ENCODE measurements around the gene ISG15.

Gene ISG15

DNA sequence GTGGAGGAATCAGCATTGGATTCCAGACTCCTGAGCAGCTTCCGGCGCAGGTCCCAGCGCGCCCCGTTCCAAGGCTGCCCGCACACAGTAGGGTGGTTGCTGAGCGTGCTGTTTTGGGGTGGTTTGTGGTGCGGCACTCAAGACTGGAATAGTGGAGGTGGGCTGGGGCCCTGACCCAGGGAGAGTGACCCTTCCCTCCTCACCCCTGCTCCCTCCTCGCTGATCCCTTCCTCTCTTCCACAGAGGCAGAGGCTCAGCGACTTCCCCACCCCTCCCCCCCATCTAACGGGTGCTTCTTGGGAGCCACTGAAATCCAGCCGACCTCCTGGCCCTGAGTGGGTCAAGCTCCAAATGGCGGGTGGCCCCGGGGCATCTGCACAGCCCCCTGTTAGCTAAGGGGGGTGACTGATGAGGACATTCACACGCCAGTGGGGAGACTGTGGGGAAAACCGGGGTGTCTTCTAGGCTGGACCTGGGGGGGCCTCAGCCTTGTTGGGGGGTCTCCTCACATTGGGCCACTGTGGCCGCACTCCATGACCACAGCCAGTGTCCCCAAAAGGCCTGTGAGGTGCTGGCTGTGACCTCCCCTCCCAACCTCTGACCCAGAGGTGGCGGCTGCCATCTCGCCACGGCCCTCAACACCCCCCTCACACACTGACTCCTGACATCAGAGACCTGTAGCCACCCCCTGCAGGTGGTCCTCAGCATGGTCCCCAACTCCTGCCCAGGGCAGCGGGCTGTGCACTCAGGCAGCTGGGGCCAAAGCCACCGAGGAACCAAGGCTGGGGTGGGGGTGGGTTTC lies 9.5 kb upstream of the ISG15 start:
- Histone ChIP-seq H2AFZ (ENCODE audit: low read length) (no peak overlapping the region), H3K9me2 (replicated peaks; ENCODE audit: low read depth, low read length) (no peaks in the 10 kb centered on the region), H3K36me3 (ENCODE audit: insufficient read depth, low read length) (no peaks in the 10 kb centered on the region), H3K4me2 (ENCODE audit: low read depth, low read length, poor library complexity, severe bottlenecking) (peak overlapping the region; percentile 86), H3K27me3 (ENCODE audit: insufficient read depth, low read length, poor library complexity, severe bottlenecking) (no peaks in the 10 kb centered on the region), H3K4me1 (ENCODE audit: insufficient read depth, low read length, poor library complexity, severe bottlenecking) (peaks cover 52% of the 10 kb centered on the region), H3K9me3 (ENCODE audit: insufficient read depth, low read depth, low read length) (no peaks in the 10 kb centered on the region), H3K9ac (ENCODE audit: low read depth, low read length, poor library complexity, severe bottlenecking) (peak overlapping the region; percentile 66), H3K79me2 (ENCODE audit: insufficient read depth, low read length) (peaks cover 19% of the 10 kb centered on the region; the same call in 1 of the 2 replicates), H4K20me1 (ENCODE audit: insufficient read depth, low read length, poor library complexity, severe bottlenecking) (no peaks in the 10 kb centered on the region), H3F3A (ENCODE audit: low read depth) (no peaks in the 10 kb centered on the region), H3K4me3 (ENCODE audit: low read length, poor library complexity, severe bottlenecking) (peak overlapping the region; percentile 62)
- TF ChIP-seq, protein P1, sequence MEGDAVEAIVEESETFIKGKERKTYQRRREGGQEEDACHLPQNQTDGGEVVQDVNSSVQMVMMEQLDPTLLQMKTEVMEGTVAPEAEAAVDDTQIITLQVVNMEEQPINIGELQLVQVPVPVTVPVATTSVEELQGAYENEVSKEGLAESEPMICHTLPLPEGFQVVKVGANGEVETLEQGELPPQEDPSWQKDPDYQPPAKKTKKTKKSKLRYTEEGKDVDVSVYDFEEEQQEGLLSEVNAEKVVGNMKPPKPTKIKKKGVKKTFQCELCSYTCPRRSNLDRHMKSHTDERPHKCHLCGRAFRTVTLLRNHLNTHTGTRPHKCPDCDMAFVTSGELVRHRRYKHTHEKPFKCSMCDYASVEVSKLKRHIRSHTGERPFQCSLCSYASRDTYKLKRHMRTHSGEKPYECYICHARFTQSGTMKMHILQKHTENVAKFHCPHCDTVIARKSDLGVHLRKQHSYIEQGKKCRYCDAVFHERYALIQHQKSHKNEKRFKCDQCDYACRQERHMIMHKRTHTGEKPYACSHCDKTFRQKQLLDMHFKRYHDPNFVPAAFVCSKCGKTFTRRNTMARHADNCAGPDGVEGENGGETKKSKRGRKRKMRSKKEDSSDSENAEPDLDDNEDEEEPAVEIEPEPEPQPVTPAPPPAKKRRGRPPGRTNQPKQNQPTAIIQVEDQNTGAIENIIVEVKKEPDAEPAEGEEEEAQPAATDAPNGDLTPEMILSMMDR (conservative IDR thresholded peaks at IDR 0.05; ENCODE audit: low read length) = no peak
- no peak for TF ChIP-seq EZH2phosphoT487 (IDR thresholded peaks at IDR 0.05; ENCODE audit: borderline replicate concordance)

GRCh38 chr1:1004420-1004779 lies 8.9 kb upstream of the ISG15 start:
- H3K4me3 ChIP-seq (ENCODE audit: low read length, poor library complexity, severe bottlenecking) = peak overlapping the region; percentile 62
- H3K36me3 ChIP-seq (ENCODE audit: insufficient read depth, low read length) = no peaks in the 10 kb centered on the region
- H3K9ac ChIP-seq (ENCODE audit: low read depth, low read length, poor library complexity, severe bottlenecking) = peak overlapping the region; percentile 66
- H4K20me1 ChIP-seq (ENCODE audit: insufficient read depth, low read length, poor library complexity, severe bottlenecking) = no peaks in the 10 kb centered on the region
- no peaks in the 10 kb centered on the region for H3F3A ChIP-seq (ENCODE audit: low read depth)
- H3K9me3 ChIP-seq (ENCODE audit: insufficient read depth, low read depth, low read length) = no peaks in the 10 kb centered on the region
- H3K4me1 ChIP-seq (ENCODE audit: insufficient read depth, low read length, poor library complexity, severe bottlenecking) = peaks cover 52% of the 10 kb centered on the region
- no peak overlapping the region for H2AFZ ChIP-seq (ENCODE audit: low read length)
- peaks cover 19% of the 10 kb centered on the region; the same call in 1 of the 2 replicates for H3K79me2 ChIP-seq (ENCODE audit: insufficient read depth, low read length)
- TF ChIP-seq, protein P1 (conservative IDR thresholded peaks at IDR 0.05; ENCODE audit: low read length) = no peak
- no peak for TF ChIP-seq EZH2phosphoT487 (IDR thresholded peaks at IDR 0.05; ENCODE audit: borderline replicate concordance)
- H3K9me2 ChIP-seq (replicated peaks; ENCODE audit: low read depth, low read length) = no peaks in the 10 kb centered on the region
- H3K4me2 ChIP-seq (ENCODE audit: low read depth, low read length, poor library complexity, severe bottlenecking) = peak overlapping the region; percentile 86
- H3K27me3 ChIP-seq (ENCODE audit: insufficient read depth, low read length, poor library complexity, severe bottlenecking) = no peaks in the 10 kb centered on the region

DNA sequence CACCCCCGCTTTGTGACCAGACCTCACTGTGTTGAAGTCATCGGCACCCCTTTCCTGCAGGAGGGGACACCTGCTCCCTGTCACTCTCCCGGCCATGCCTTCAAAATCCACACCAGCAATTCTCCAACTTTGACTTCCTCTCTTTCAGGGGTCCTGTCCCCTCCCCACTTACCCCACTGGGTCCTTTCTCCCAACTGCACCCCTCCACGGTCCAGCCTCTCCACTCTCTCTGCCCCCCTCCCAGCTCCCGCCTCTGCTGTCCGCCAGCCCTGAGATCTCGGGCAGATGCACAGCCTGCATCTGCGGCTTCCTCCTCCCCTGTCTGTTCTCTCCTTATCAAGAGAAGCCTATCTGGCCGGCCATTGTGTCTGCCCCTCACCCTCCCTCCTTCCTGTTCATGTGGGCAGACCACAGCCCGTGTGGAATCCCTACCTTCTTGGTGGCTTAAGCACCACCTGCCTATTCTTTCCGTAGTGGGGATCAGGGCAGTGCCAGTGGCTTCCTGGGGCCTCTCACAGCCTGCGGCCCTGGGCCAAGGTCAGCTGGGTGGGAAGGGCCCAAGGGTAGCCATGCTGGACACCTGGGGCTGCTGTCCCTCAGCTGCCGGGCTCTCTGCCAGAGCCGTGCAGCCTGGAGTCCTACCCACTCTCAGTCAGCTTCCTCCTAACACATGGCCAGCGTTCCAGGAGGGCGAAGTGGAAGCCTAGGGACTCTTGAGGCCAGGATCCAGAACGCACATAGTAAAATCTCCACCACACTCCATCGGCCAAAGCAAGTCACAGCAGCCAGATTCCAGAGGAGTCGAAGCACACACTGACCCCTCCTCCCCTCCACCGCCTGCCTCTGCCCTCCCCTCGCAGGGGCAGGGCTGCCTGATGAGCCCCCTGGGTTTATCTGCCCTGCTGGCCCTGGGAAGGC lies 8.3 kb upstream of the ISG15 start:
- Histone ChIP-seq H4K20me1 (ENCODE audit: insufficient read depth, low read length, poor library complexity, severe bottlenecking) (no peaks in the 10 kb centered on the region), H3K9me2 (replicated peaks; ENCODE audit: low read depth, low read length) (no peaks in the 10 kb centered on the region), H3K4me2 (ENCODE audit: low read depth, low read length, poor library complexity, severe bottlenecking) (peak overlapping the region; percentile 86), H3K27me3 (ENCODE audit: insufficient read depth, low read length, poor library complexity, severe bottlenecking) (no peaks in the 10 kb centered on the region), H3K4me3 (ENCODE audit: low read length, poor library complexity, severe bottlenecking) (peak overlapping the region; percentile 62), H3K36me3 (ENCODE audit: insufficient read depth, low read length) (no peaks in the 10 kb centered on the region), H2AFZ (ENCODE audit: low read length) (peak overlapping the region; percentile 3; the same call in 1 of the 2 replicates), H3F3A (ENCODE audit: low read depth) (no peaks in the 10 kb centered on the region), H3K79me2 (ENCODE audit: insufficient read depth, low read length) (peaks cover 19% of the 10 kb centered on the region; the same call in 1 of the 2 replicates), H3K4me1 (ENCODE audit: insufficient read depth, low read length, poor library complexity, severe bottlenecking) (peaks cover 52% of the 10 kb centered on the region), H3K9ac (ENCODE audit: low read depth, low read length, poor library complexity, severe bottlenecking) (peak overlapping the region; percentile 66), H3K9me3 (ENCODE audit: insufficient read depth, low read depth, low read length) (no peaks in the 10 kb centered on the region)
- no peak for TF ChIP-seq EZH2phosphoT487 (IDR thresholded peaks at IDR 0.05; ENCODE audit: borderline replicate concordance)
- TF ChIP-seq, protein P1 (conservative IDR thresholded peaks at IDR 0.05; ENCODE audit: low read length) = no peak

All from Loucy (cell line).